Fibroblast of pulmonary artery (primary cell): ENCODE data around the gene TMCC1.

Experiments
- DNase-seq: peaks from one replicate; pipeline ENCODE4 v3.0.0-alpha.2; 2010; ENCODE audit warnings: low read depth
- H3K4me3 ChIP-seq: replicated peaks from 2 replicates; pipeline ENCODE4 v1.5.1; 2011; ENCODE audit warnings: low read depth, mild to moderate bottlenecking, control low read depth, low read length, moderate library complexity
- CTCF ChIP-seq: IDR thresholded peaks from 2 replicates; pipeline ENCODE4 v1.5.1; 2011; ENCODE audit warnings: mild to moderate bottlenecking, control low read depth, low read length, inconsistent platforms; ENCODE audit errors: missing control alignments

The TMCC1 gene

GRCh38 chr3:129601713-129602112 is 291.8 kb downstream of the TMCC1 start:
- no peak for DNase-seq
- H3K4me3 ChIP-seq = no peak overlapping the region
- no peak for TF ChIP-seq CTCF

DNA sequence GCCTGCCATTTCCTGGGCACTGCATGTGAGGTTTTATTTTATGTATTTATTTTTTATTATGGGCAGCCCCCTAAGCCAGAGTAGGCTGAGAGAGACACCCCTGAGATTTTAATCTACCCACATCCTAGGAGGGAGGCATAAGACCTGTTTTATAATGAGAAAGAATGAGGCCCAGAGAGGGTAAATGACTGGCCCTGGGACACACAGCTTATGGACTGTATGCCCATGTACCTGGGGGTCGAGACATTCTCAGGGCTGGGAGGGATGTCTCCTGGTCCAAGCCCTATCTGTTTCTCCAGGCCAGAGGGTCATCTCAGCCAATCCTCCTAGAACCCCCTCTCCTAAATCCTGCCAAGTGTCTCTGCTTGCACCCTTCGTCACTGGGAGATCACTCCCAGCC is 293.2 kb downstream of the TMCC1 start:
- no peak for DNase-seq
- TF ChIP-seq CTCF = no peak
- H3K4me3 ChIP-seq = no peak overlapping the region

DNA sequence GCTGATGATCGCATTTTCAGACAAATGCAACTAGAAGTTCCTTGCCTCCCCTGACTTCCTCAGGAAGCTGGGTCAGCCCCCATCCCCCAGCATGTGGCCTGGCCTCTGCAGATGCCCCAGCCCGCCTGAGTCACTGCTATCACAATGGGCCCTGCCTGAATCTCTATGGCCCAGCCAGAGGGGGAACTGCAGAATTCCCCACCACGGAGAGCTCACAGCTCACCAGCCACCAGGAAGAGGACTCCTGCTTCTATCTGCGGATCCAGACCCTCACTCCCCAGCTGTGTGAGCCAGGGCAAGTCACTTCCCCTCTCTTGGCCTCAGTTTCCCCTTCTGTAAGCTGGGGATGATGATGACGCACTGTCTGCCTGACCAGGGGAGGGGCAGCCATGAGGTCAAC is 293.9 kb downstream of the TMCC1 start:
- H3K4me3 ChIP-seq = no peak overlapping the region
- peak; percentile 85 for DNase-seq
- no peak for TF ChIP-seq CTCF

DNA sequence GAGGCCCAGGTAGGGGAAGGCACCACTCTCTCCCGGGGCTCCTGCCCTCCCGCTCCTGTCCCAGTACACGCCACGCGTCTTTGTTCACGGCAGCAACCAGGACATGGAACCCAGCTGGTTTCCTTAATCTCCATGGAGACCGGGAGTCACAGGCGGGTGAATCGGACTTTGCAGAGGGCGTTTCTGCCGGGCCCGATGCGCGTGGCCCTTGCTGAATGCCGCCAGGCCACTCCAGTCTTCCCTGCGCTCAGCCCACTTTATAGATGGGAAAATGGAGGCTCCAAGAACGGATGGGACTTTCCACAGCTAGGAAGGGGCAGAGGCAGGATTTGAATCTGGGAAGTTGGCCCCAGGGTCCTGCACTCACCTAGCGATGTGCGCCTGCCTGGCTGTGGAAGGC is 294.4 kb downstream of the TMCC1 start:
- H3K4me3 ChIP-seq = peak overlapping the region; percentile 1
- no peak for DNase-seq
- TF ChIP-seq CTCF = no peak

GRCh38 chr3:129598484-129598883 is 295.0 kb downstream of the TMCC1 start:
- H3K4me3 ChIP-seq = no peak overlapping the region
- DNase-seq = no peak
- no peak for TF ChIP-seq CTCF

GRCh38 chr3:129598000-129598381 is 295.5 kb downstream of the TMCC1 start:
- TF ChIP-seq CTCF = no peak
- no peak for DNase-seq
- H3K4me3 ChIP-seq = no peak overlapping the region
